Ishikawa (cell line): ENCODE data around the gene SPATA31C1.

Experiments used
- CEBPB ChIP-seq: IDR thresholded peaks from 2 replicates; pipeline ENCODE4 v1.6.1; 2012
- CREB1 ChIP-seq: IDR thresholded peaks from 2 replicates; pipeline ENCODE4 v1.6.1; 2012; ENCODE audit warnings: low read depth
- EGR1 ChIP-seq: IDR thresholded peaks from 2 replicates; pipeline ENCODE4 v1.6.1; 2012
- EP300 ChIP-seq: IDR thresholded peaks from 2 replicates; pipeline ENCODE4 v1.6.1; 2012; ENCODE audit warnings: borderline replicate concordance
- FOXM1 ChIP-seq: IDR thresholded peaks from 2 replicates; pipeline ENCODE4 v1.6.1; 2012; ENCODE audit warnings: low read depth, borderline replicate concordance
- MAX ChIP-seq: IDR thresholded peaks from 2 replicates; pipeline ENCODE4 v1.6.1; 2012
- NFIC ChIP-seq: IDR thresholded peaks from 2 replicates; pipeline ENCODE4 v1.6.1; 2012
- RAD21 ChIP-seq: IDR thresholded peaks from 2 replicates; pipeline ENCODE4 v1.6.1; 2012; ENCODE audit warnings: low read depth
- REST ChIP-seq: IDR thresholded peaks from 2 replicates; pipeline ENCODE4 v1.6.1; 2012; ENCODE audit warnings: low read depth, mild to moderate bottlenecking
- TAF1 ChIP-seq: IDR thresholded peaks from 2 replicates; pipeline ENCODE4 v1.6.1; 2012; ENCODE audit warnings: low read depth, mild to moderate bottlenecking
- TCF12 ChIP-seq: IDR thresholded peaks from 2 replicates; pipeline ENCODE4 v1.6.1; 2012; ENCODE audit warnings: low read depth
- TEAD4 ChIP-seq: IDR thresholded peaks from 2 replicates; pipeline ENCODE4 v1.6.1; 2012
- USF1 ChIP-seq: IDR thresholded peaks from 2 replicates; pipeline ENCODE4 v1.6.1; 2012
- YY1 ChIP-seq: IDR thresholded peaks from 2 replicates; pipeline ENCODE4 v1.6.1; 2012; ENCODE audit warnings: low read depth
- ZBTB7A ChIP-seq: IDR thresholded peaks from 2 replicates; pipeline ENCODE4 v1.6.1; 2012; ENCODE audit warnings: low read depth

The SPATA31C1 gene

GRCh38 chr9:87874304-87874623, 43.5 kb upstream of the SPATA31C1 start:
- no peak for TF ChIP-seq EGR1
- no peak for TF ChIP-seq TAF1
- no peak for TF ChIP-seq FOXM1
- no peak for TF ChIP-seq YY1
- no peak for TF ChIP-seq USF1
- TF ChIP-seq MAX = no peak
- TF ChIP-seq TEAD4 = no peak
- TF ChIP-seq ZBTB7A = no peak
- TF ChIP-seq TCF12 = no peak
- no peak for TF ChIP-seq NFIC
- no peak for TF ChIP-seq CREB1
- no peak for TF ChIP-seq RAD21
- TF ChIP-seq EP300 = no peak

GRCh38 chr9:87875060-87875459, 42.7 kb upstream of the SPATA31C1 start:
- TF ChIP-seq TAF1 (no peak), EGR1 (no peak)

GRCh38 chr9:87875831-87876545, 41.8 kb upstream of the SPATA31C1 start:
- no peak for TF ChIP-seq CEBPB
- no peak for TF ChIP-seq RAD21
- TF ChIP-seq TAF1 = no peak
- no peak for TF ChIP-seq ZBTB7A
- no peak for TF ChIP-seq EGR1
- TF ChIP-seq YY1 = no peak
- TF ChIP-seq MAX = no peak

GRCh38 chr9:87876708-87877107, 41.1 kb upstream of the SPATA31C1 start:
- TF ChIP-seq RAD21 (no peak), MAX (no peak), TAF1 (no peak), CREB1 (no peak), ZBTB7A (no peak), NFIC (no peak), USF1 (no peak), FOXM1 (no peak), EGR1 (no peak), CEBPB (no peak), TCF12 (no peak), REST (no peak), EP300 (no peak), YY1 (no peak), TEAD4 (no peak)

GRCh38 chr9:87878989-87879511, 38.7 kb upstream of the SPATA31C1 start:
- no peak for TF ChIP-seq NFIC
- no peak for TF ChIP-seq REST
- no peak for TF ChIP-seq TCF12
- no peak for TF ChIP-seq YY1
- no peak for TF ChIP-seq MAX
- no peak for TF ChIP-seq EP300
- no peak for TF ChIP-seq TAF1
- TF ChIP-seq CEBPB = no peak
- no peak for TF ChIP-seq EGR1
- TF ChIP-seq RAD21 = no peak
- TF ChIP-seq ZBTB7A = no peak
- TF ChIP-seq CREB1 = no peak
- no peak for TF ChIP-seq FOXM1
- TF ChIP-seq TEAD4 = no peak

- no peak for TF ChIP-seq NFIC
- TF ChIP-seq ZBTB7A = no peak
- TF ChIP-seq MAX = no peak
- TF ChIP-seq CEBPB = no peak
- TF ChIP-seq RAD21 = no peak
- TF ChIP-seq YY1 = no peak
- TF ChIP-seq CREB1 = no peak
- TF ChIP-seq USF1 = no peak
- no peak for TF ChIP-seq FOXM1
- TF ChIP-seq TEAD4 = no peak
- TF ChIP-seq TAF1 = no peak
- TF ChIP-seq TCF12 = no peak
- no peak for TF ChIP-seq EGR1
- TF ChIP-seq EP300 = no peak
- TF ChIP-seq REST = no peak
These were observed 37.6 kb upstream of the SPATA31C1 start for GRCh38 chr9:87880116-87880515.
